ENCODE results near the gene TUBB4B. TPM values are rescaled to one million over a fixed set of nuclear protein-coding genes. Genes with fewer than 3 reads are reported as not detected.

Gene TUBB4B
- total and polyA plus RNA-seq, 2 of the 4 experiments (the other 2 are of a cell fraction), result 237 to 529 TPM

GRCh38 chr9:137293094-137293481 lies 52.0 kb downstream of the TUBB4B start:
- Histone ChIP-seq H3K4me3 (ENCODE audit: insufficient read depth, low read depth, low read length) (no peak overlapping the region), H2BK5ac (ENCODE audit: low read depth, low read length, poor library complexity, severe bottlenecking) (no peak overlapping the region), H3K18ac (ENCODE audit: low read depth, low read length) (no peak overlapping the region), H3K27ac (ENCODE audit: insufficient read depth, low read length) (no peak overlapping the region), H3K36me3 (ENCODE audit: control insufficient read depth, insufficient read depth, low read length) (no peaks in the 10 kb centered on the region), H2AK9ac (replicated peaks; ENCODE audit: low read depth, low read length, poor library complexity) (no peak overlapping the region), H4K8ac (ENCODE audit: low read depth in 2 of 2, low read length in 2 of 2) (no peak overlapping the region), H3K27me3 (ENCODE audit: control insufficient read depth, insufficient read depth, low read length) (peaks cover 16% of the 10 kb centered on the region), H4K91ac (ENCODE audit: insufficient read depth, low read depth, low read length) (no peak overlapping the region), H3K23ac (ENCODE audit: low read depth, low read length) (no peak overlapping the region), H4K5ac (ENCODE audit: low read depth, low read length) (no peak overlapping the region), H3K79me1 (ENCODE audit: low read depth in 1 of 2, low read length in 2 of 2) (no peaks in the 10 kb centered on the region), H2BK120ac (ENCODE audit: low read depth, low read length) (no peak overlapping the region), H4K20me1 (ENCODE audit: insufficient read depth, low read length) (no peaks in the 10 kb centered on the region), H2BK15ac (ENCODE audit: low read depth, low read length) (no peak overlapping the region), H3K9me1 (ENCODE audit: insufficient read depth, low read length) (no peaks in the 10 kb centered on the region), H3K9me3 (ENCODE audit: control insufficient read depth, insufficient read depth, low read length) (peaks cover 5% of the 10 kb centered on the region; the same call in 1 of the 2 replicates), H3K9ac (ENCODE audit: low read depth, low read length) (no peak overlapping the region), H3K4ac (ENCODE audit: low read depth, low read length) (no peak overlapping the region), H2BK20ac (ENCODE audit: low read depth, low read length) (no peak overlapping the region; the same call in 1 of the 2 replicates), H2AFZ (replicated peaks; ENCODE audit: low read length, poor library complexity) (no peak overlapping the region), H2AK5ac (ENCODE audit: low read depth, low read length) (no peak overlapping the region; the same call in 1 of the 2 replicates), H3K56ac (ENCODE audit: extremely low read depth, insufficient read depth, low read length) (no peak overlapping the region), H3K4me1 (ENCODE audit: control insufficient read depth, insufficient read depth, low read length) (no peaks in the 10 kb centered on the region), H3K4me2 (ENCODE audit: low read depth, low read length) (no peak overlapping the region), H3K14ac (replicated peaks; ENCODE audit: low read depth, low read length) (no peak overlapping the region)
- no peak for ATAC-seq (ENCODE audit: low read depth)
- no peak for DNase-seq
- dilution Hi-C loops (cut with HindIII; ENCODE audit: low sequenced_read_pairs, unreplicated experiment) (no loop called here), in situ Hi-C loops (cut with MboI; ENCODE audit: low sequenced_read_pairs) (loop anchor here (5.0 kb wide), 2 partner anchors 109 to 234 kb away; no protein-coding TSS in a partner anchor), intact Hi-C loops (cut with micrococcal nuclease) (loop anchor here (5.0 kb wide), 1 partner anchor 234 kb away; no protein-coding TSS in a partner anchor)
- ChIA-PET CTCF (interaction anchor here (0.6 kb wide), 1 partner anchor 113 kb away, joined by 5 read pairs; no protein-coding TSS in a partner anchor), POLR2A (ENCODE audit: unreplicated experiment) (no interaction called here)
- 93% methylated on average over 3 of the region's 15 CpGs; no CpG with 5 or more reads in 1 of the 2 experiments for WGBS, 2 experiments (ENCODE audit: extremely low coverage in 2 of 2, insufficient read length in 1 of 2)
- BruUV-seq (replicated peaks), result no TSS peak
- TF ChIP-seq MAFK (IDR thresholded peaks at IDR 0.05; ENCODE audit: low read depth, low read length), result no peak
- no peak for TF ChIP-seq MAZ (IDR thresholded peaks at IDR 0.05; ENCODE audit: borderline replicate concordance, low read depth, low read length)
- TF ChIP-seq USF2 (IDR thresholded peaks at IDR 0.05; ENCODE audit: low read depth, low read length), result no peak
- TF ChIP-seq, protein P1, sequence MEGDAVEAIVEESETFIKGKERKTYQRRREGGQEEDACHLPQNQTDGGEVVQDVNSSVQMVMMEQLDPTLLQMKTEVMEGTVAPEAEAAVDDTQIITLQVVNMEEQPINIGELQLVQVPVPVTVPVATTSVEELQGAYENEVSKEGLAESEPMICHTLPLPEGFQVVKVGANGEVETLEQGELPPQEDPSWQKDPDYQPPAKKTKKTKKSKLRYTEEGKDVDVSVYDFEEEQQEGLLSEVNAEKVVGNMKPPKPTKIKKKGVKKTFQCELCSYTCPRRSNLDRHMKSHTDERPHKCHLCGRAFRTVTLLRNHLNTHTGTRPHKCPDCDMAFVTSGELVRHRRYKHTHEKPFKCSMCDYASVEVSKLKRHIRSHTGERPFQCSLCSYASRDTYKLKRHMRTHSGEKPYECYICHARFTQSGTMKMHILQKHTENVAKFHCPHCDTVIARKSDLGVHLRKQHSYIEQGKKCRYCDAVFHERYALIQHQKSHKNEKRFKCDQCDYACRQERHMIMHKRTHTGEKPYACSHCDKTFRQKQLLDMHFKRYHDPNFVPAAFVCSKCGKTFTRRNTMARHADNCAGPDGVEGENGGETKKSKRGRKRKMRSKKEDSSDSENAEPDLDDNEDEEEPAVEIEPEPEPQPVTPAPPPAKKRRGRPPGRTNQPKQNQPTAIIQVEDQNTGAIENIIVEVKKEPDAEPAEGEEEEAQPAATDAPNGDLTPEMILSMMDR (conservative IDR thresholded peaks at IDR 0.05; ENCODE audit: low read depth, low read length), result no peak
- TF ChIP-seq RAD21 (IDR thresholded peaks at IDR 0.05; ENCODE audit: low read length), result no peak
- TF ChIP-seq CEBPB (IDR thresholded peaks at IDR 0.05; ENCODE audit: low read depth, low read length), result no peak
- TF ChIP-seq RCOR1 (IDR thresholded peaks at IDR 0.05; ENCODE audit: insufficient replicate concordance, low read length), result no peak
- TF ChIP-seq FOS (IDR thresholded peaks at IDR 0.05; ENCODE audit: low read depth, low read length), result no peak
- TF ChIP-seq ELK1 (IDR thresholded peaks at IDR 0.05; ENCODE audit: borderline replicate concordance, low read depth, low read length), result no peak
- no peak for TF ChIP-seq CHD1 (IDR thresholded peaks at IDR 0.05; ENCODE audit: low read depth, low read length)
- TF ChIP-seq NFE2L2 (IDR thresholded peaks at IDR 0.05; ENCODE audit: low read depth, low read length), result no peak

All from IMR-90 (cell line).